ENCODE data around the gene TSLP. TPM values are rescaled to one million over a fixed set of nuclear protein-coding genes. Genes with fewer than 3 reads are reported as not detected.

TSLP gene
- polyA plus RNA-seq, 2 of the 4 experiments (the other 2 are of a cell fraction), result not detected

DNA sequence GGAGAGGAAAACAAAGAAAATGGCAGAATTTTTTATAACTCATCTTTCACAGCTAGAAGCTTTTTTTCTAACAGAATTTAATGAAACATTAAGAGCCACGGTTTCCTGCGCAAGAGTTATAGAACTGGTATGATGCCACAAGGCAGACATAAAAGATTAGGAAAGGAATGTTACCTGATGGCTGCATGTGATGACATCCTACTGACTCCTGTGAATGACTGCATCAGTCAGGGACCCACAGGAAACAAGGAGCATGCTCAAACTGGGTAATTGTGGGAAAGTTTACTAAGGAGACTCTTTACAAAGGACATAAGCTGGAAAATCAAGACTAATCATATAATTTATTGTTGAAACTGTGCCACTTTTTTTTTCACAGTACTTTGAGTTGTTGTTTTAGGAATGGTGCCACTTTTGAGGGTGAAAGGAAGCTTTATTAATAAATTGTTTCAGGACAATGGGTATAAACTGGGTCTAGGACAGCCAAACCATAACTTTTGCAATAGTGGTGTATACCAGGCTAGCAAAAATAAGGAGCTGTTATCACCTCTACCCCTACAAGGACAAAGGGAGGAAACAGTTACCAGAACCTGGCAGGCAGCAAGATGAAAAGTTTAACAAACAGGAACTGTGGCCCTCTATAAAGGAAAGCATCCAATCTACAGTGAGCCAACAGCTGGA is 5.1 kb upstream of the TSLP start:
- Histone ChIP-seq H3K9me3 (no peaks in the 10 kb centered on the region), H3K27ac (no peak overlapping the region), H3K4me1 (no peaks in the 10 kb centered on the region), H3K4me3 (no peak overlapping the region), H3K4me2 (no peak overlapping the region)
- WGBS (ENCODE audit: missing lambda C conversion rate), result 55% methylated on average over 2 of the region's 2 CpGs
- ATAC-seq (no peak), DNase-seq (ENCODE audit: low read depth in 1 of 2, low spot score in 1 of 2) (no peak), FAIRE-seq (no peak)
- ChIA-PET POLR2A (no interaction called here), CTCF (no interaction called here)
- no peak for TF ChIP-seq FOXS1 (CRISPR knock-in tag; IDR thresholded peaks at IDR 0.05)
- no peak for TF ChIP-seq KDM5A (IDR thresholded peaks at IDR 0.05)
- TF ChIP-seq, protein P1, sequence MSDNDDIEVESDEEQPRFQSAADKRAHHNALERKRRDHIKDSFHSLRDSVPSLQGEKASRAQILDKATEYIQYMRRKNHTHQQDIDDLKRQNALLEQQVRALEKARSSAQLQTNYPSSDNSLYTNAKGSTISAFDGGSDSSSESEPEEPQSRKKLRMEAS (IDR thresholded peaks at IDR 0.05), result no peak
- TF ChIP-seq EHMT2 (IDR thresholded peaks at IDR 0.05; ENCODE audit: low read depth), result no peak
- no peak for TF ChIP-seq CEBPB (IDR thresholded peaks at IDR 0.05)
- no peak for TF ChIP-seq CBX2 (IDR thresholded peaks at IDR 0.05; ENCODE audit: borderline replicate concordance, low read depth)
- TF ChIP-seq RCOR1 (IDR thresholded peaks at IDR 0.05; ENCODE audit: low read depth, low read length), result no peak
- no peak for TF ChIP-seq NPAS2 (CRISPR knock-in tag; IDR thresholded peaks at IDR 0.05; ENCODE audit: borderline replicate concordance)
- TF ChIP-seq CHD4 (IDR thresholded peaks at IDR 0.05; ENCODE audit: borderline replicate concordance), result no peak
- no peak for TF ChIP-seq RARB (CRISPR knock-in tag; IDR thresholded peaks at IDR 0.05)
- no peak for TF ChIP-seq JUNB (IDR thresholded peaks at IDR 0.05)
- no peak for TF ChIP-seq FOSL2 (IDR thresholded peaks at IDR 0.05)
- no peak for TF ChIP-seq FOSL2 (CRISPR knock-in tag; IDR thresholded peaks at IDR 0.05)
- TF ChIP-seq, protein P2, sequence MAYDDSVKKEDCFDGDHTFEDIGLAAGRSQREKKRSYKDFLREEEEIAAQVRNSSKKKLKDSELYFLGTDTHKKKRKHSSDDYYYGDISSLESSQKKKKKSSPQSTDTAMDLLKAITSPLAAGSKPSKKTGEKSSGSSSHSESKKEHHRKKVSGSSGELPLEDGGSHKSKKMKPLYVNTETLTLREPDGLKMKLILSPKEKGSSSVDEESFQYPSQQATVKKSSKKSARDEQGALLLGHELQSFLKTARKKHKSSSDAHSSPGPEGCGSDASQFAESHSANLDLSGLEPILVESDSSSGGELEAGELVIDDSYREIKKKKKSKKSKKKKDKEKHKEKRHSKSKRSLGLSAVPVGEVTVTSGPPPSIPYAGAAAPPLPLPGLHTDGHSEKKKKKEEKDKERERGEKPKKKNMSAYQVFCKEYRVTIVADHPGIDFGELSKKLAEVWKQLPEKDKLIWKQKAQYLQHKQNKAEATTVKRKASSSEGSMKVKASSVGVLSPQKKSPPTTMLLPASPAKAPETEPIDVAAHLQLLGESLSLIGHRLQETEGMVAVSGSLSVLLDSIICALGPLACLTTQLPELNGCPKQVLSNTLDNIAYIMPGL (CRISPR knock-in tag; IDR thresholded peaks at IDR 0.05; ENCODE audit: borderline replicate concordance), result no peak

DNA sequence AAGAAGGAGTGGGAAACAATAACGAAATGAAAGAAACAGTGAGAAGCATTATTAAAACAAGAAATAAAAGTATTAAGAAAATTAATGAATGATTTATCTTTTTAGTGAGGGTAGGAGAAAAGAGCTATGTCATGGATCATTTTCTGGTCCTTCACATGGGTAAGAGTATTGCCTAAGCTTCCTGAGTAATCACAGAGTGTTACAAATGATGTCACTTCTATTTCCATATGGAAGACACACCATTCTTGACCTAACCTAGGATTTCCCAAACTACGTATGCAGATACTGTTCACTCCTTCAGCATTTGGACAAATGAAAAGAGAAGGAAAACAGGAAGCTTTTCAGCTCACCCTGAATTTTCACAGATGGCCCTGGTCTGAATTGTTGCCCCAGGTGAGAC is 3.3 kb upstream of the TSLP start:
- ATAC-seq, result no peak
- ChIA-PET CTCF (interaction anchor here (0.7 kb wide), 1 partner anchor 15 kb away, joined by 3 read pairs; no protein-coding TSS in a partner anchor), POLR2A (interaction anchor here (0.7 kb wide), 1 partner anchor 76 kb away, joined by 3 read pairs; no protein-coding TSS in a partner anchor)
- Histone ChIP-seq H3K27ac (no peak overlapping the region), H3K9me3 (no peaks in the 10 kb centered on the region), H3K4me1 (no peaks in the 10 kb centered on the region), H3K4me2 (no peak overlapping the region), H3K4me3 (no peak overlapping the region)
- no peak for DNase-seq (ENCODE audit: low read depth in 1 of 2, low spot score in 1 of 2)
- 3% methylated on average over 2 of the region's 2 CpGs for WGBS (ENCODE audit: missing lambda C conversion rate)
- no peak for FAIRE-seq
- no peak for TF ChIP-seq HOXA7 (CRISPR knock-in tag; IDR thresholded peaks at IDR 0.05)
- TF ChIP-seq FOSB (CRISPR knock-in tag; IDR thresholded peaks at IDR 0.05), result no peak
- no peak for TF ChIP-seq TP53 (CRISPR knock-in tag; IDR thresholded peaks at IDR 0.05)
- TF ChIP-seq JUN (IDR thresholded peaks at IDR 0.05), result no peak
- TF ChIP-seq GATA3 (IDR thresholded peaks at IDR 0.05; ENCODE audit: borderline replicate concordance), result no peak
- no peak for TF ChIP-seq RFX5 (IDR thresholded peaks at IDR 0.05)
- no peak for TF ChIP-seq ZFP36 (IDR thresholded peaks at IDR 0.05; ENCODE audit: borderline replicate concordance, partially characterized antibody)
- no peak for TF ChIP-seq MAZ (IDR thresholded peaks at IDR 0.05; ENCODE audit: borderline replicate concordance, low read depth, low read length)
- no peak for TF ChIP-seq SMC3 (IDR thresholded peaks at IDR 0.05)
- TF ChIP-seq, protein P3, sequence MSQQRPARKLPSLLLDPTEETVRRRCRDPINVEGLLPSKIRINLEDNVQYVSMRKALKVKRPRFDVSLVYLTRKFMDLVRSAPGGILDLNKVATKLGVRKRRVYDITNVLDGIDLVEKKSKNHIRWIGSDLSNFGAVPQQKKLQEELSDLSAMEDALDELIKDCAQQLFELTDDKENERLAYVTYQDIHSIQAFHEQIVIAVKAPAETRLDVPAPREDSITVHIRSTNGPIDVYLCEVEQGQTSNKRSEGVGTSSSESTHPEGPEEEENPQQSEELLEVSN (IDR thresholded peaks at IDR 0.05; ENCODE audit: borderline replicate concordance, low read depth), result no peak
- no peak for TF ChIP-seq ZC3H11A (IDR thresholded peaks at IDR 0.05)
- TF ChIP-seq RCOR1 (IDR thresholded peaks at IDR 0.05; ENCODE audit: low read depth, low read length), result no peak
- TF ChIP-seq, protein P4, sequence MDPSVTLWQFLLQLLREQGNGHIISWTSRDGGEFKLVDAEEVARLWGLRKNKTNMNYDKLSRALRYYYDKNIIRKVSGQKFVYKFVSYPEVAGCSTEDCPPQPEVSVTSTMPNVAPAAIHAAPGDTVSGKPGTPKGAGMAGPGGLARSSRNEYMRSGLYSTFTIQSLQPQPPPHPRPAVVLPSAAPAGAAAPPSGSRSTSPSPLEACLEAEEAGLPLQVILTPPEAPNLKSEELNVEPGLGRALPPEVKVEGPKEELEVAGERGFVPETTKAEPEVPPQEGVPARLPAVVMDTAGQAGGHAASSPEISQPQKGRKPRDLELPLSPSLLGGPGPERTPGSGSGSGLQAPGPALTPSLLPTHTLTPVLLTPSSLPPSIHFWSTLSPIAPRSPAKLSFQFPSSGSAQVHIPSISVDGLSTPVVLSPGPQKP (IDR thresholded peaks at IDR 0.05; ENCODE audit: low read depth, low read length), result no peak
- TF ChIP-seq, protein P5, sequence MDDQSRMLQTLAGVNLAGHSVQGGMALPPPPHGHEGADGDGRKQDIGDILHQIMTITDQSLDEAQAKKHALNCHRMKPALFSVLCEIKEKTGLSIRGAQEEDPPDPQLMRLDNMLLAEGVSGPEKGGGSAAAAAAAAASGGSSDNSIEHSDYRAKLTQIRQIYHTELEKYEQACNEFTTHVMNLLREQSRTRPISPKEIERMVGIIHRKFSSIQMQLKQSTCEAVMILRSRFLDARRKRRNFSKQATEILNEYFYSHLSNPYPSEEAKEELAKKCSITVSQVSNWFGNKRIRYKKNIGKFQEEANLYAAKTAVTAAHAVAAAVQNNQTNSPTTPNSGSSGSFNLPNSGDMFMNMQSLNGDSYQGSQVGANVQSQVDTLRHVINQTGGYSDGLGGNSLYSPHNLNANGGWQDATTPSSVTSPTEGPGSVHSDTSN (IDR thresholded peaks at IDR 0.05), result no peak
- TF ChIP-seq RNF2 (IDR thresholded peaks at IDR 0.05; ENCODE audit: borderline replicate concordance, low read depth), result no peak

Measured in A549 (cell line).